HEK293 (cell line): Measurements from ENCODE around the gene IBA57.

Experiments used
- CTCF ChIP-seq: fragments of 450-650 bp; formaldehyde crosslinking; IDR thresholded peaks from 2 replicates; pipeline ENCODE4 v1.5.1; 2016; ENCODE audit warnings: missing biosample characterization, missing genetic modification characterization
- PRDM10 ChIP-seq: fragments of 450-650 bp; formaldehyde crosslinking; IDR thresholded peaks from 2 replicates; pipeline ENCODE4 v1.5.1; 2016; ENCODE audit warnings: missing biosample characterization, missing genetic modification characterization
- ZNF132 ChIP-seq: fragments of 450-650 bp; formaldehyde crosslinking; IDR thresholded peaks from 2 replicates; pipeline ENCODE4 v1.5.1; 2017; ENCODE audit warnings: missing biosample characterization, missing genetic modification characterization, borderline replicate concordance
- ZNF211 ChIP-seq: fragments of 450-650 bp; formaldehyde crosslinking; IDR thresholded peaks from 2 replicates; pipeline ENCODE4 v1.5.1; 2016; ENCODE audit warnings: low read depth, missing biosample characterization, missing genetic modification characterization
- ZNF398 ChIP-seq: fragments of 450-650 bp; formaldehyde crosslinking; IDR thresholded peaks from 2 replicates; pipeline ENCODE4 v1.5.1; 2017; ENCODE audit warnings: missing biosample characterization, missing genetic modification characterization
- ZNF518A ChIP-seq: fragments of 450-650 bp; formaldehyde crosslinking; conservative IDR thresholded peaks from 2 replicates; pipeline ENCODE4 v1.5.1; 2016; ENCODE audit warnings: low read depth, missing biosample characterization, missing genetic modification characterization
- ZNF626 ChIP-seq: fragments of 450-650 bp; sonication (Bioruptor Pico); formaldehyde crosslinking; IDR thresholded peaks from 2 replicates; pipeline ENCODE4 v1.5.1; 2018; ENCODE audit warnings: missing biosample characterization, missing genetic modification characterization, inconsistent platforms
- ZSCAN5A ChIP-seq: fragments of 450-650 bp; formaldehyde crosslinking; IDR thresholded peaks from 2 replicates; pipeline ENCODE4 v1.5.1; 2016; ENCODE audit warnings: missing biosample characterization, missing genetic modification characterization

GRCh38 chr1:228174482-228175315, 9.1 kb downstream of the IBA57 start:
- TF ChIP-seq ZNF626 (tag by site-specific recombination) (no peak), ZSCAN5A (tag by site-specific recombination) (no peak), ZNF398 (tag by site-specific recombination) (no peak), ZNF211 (tag by site-specific recombination) (no peak), CTCF (tag by site-specific recombination) (no peak), ZNF132 (tag by site-specific recombination) (no peak), PRDM10 (tag by site-specific recombination) (no peak), ZNF518A (tag by site-specific recombination) (no peak)
